Ishikawa (cell line): ENCODE results near the gene CETP.

Source experiments
- CREB1 ChIP-seq: IDR thresholded peaks from 2 replicates; pipeline ENCODE4 v1.6.1; 2012; ENCODE audit warnings: low read depth
- EGR1 ChIP-seq: IDR thresholded peaks from 2 replicates; pipeline ENCODE4 v1.6.1; 2012
- EP300 ChIP-seq: IDR thresholded peaks from 2 replicates; pipeline ENCODE4 v1.6.1; 2012; ENCODE audit warnings: borderline replicate concordance
- NFIC ChIP-seq: IDR thresholded peaks from 2 replicates; pipeline ENCODE4 v1.6.1; 2012
- RAD21 ChIP-seq: IDR thresholded peaks from 2 replicates; pipeline ENCODE4 v1.6.1; 2012; ENCODE audit warnings: low read depth
- TAF1 ChIP-seq: IDR thresholded peaks from 2 replicates; pipeline ENCODE4 v1.6.1; 2012; ENCODE audit warnings: low read depth, mild to moderate bottlenecking
- YY1 ChIP-seq: IDR thresholded peaks from 2 replicates; pipeline ENCODE4 v1.6.1; 2012; ENCODE audit warnings: low read depth
- ZBTB7A ChIP-seq: IDR thresholded peaks from 2 replicates; pipeline ENCODE4 v1.6.1; 2012; ENCODE audit warnings: low read depth
- TF ChIP-seq, protein P1 (sequence below): IDR thresholded peaks from 2 replicates; pipeline ENCODE4 v1.6.1; 2012; ENCODE audit warnings: low read depth, mild to moderate bottlenecking
- TF ChIP-seq, protein P2 (sequence below): IDR thresholded peaks from 2 replicates; pipeline ENCODE4 v1.6.1; 2012

DNA sequence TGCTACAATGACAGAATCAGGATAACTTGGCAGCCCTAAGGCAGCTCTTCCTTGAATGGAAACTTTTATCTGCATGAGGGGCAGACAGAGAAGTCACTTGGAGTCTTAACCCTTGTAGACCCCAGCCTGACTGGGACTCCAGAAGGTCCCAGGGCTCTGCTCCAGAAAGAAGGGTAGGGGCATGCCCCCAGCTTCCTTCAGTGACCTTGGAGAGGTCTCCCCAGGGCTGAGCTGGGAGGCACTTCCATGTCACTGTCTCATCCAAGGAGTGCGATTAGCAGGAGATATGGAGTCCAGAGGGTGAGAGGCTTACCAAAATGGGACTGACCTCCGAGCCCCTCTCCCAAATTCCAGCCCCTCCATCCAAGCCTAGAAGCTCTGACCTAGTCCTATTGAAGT is 24.2 kb downstream of the CETP start:
- TF ChIP-seq TAF1 (no peak), RAD21 (no peak), EP300 (no peak), NFIC (no peak), YY1 (no peak), ZBTB7A (no peak), CREB1 (no peak), EGR1 (no peak)
- TF ChIP-seq, protein P1, sequence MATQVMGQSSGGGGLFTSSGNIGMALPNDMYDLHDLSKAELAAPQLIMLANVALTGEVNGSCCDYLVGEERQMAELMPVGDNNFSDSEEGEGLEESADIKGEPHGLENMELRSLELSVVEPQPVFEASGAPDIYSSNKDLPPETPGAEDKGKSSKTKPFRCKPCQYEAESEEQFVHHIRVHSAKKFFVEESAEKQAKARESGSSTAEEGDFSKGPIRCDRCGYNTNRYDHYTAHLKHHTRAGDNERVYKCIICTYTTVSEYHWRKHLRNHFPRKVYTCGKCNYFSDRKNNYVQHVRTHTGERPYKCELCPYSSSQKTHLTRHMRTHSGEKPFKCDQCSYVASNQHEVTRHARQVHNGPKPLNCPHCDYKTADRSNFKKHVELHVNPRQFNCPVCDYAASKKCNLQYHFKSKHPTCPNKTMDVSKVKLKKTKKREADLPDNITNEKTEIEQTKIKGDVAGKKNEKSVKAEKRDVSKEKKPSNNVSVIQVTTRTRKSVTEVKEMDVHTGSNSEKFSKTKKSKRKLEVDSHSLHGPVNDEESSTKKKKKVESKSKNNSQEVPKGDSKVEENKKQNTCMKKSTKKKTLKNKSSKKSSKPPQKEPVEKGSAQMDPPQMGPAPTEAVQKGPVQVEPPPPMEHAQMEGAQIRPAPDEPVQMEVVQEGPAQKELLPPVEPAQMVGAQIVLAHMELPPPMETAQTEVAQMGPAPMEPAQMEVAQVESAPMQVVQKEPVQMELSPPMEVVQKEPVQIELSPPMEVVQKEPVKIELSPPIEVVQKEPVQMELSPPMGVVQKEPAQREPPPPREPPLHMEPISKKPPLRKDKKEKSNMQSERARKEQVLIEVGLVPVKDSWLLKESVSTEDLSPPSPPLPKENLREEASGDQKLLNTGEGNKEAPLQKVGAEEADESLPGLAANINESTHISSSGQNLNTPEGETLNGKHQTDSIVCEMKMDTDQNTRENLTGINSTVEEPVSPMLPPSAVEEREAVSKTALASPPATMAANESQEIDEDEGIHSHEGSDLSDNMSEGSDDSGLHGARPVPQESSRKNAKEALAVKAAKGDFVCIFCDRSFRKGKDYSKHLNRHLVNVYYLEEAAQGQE, result no peak
- TF ChIP-seq, protein P2, sequence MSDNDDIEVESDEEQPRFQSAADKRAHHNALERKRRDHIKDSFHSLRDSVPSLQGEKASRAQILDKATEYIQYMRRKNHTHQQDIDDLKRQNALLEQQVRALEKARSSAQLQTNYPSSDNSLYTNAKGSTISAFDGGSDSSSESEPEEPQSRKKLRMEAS, result no peak
